ENCODE results near the gene SORD. TPM values are rescaled to one million over a fixed set of nuclear protein-coding genes. Genes with fewer than 3 reads are reported as not detected.
"Not testable (repeated sequence)": the region's sequence is repeated elsewhere in the genome, so short reads cannot be mapped to it uniquely, and the experiment has no call there.

SORD gene
- total RNA-seq, 1 donor from 2014 or later, result 20.4 TPM

GRCh38 chr15:45021348-45021747 is 1.6 kb upstream of the SORD start:
- no peaks in the 10 kb centered on the region for H3K36me3 ChIP-seq
- H3K4me1 ChIP-seq, result peaks cover 18% of the 10 kb centered on the region
- no peak for DNase-seq (ENCODE audit: extremely low spot score in 2 of 2)
- TF ChIP-seq CTCF (IDR thresholded peaks at IDR 0.05) (no peak), POLR2AphosphoS5 (IDR thresholded peaks at IDR 0.05; ENCODE audit: insufficient read depth in 1 of 2, low read depth in 1 of 2) (peak in 1 of 2 donors; percentile 30)
- intact Hi-C loops (cut with DNase I), result no loop called here
- no peak overlapping the region for H3K4me3 ChIP-seq
- no peak overlapping the region for H3K27ac ChIP-seq
- no peaks in the 10 kb centered on the region for H3K27me3 ChIP-seq
- no peaks in the 10 kb centered on the region for H3K9me3 ChIP-seq

- Histone ChIP-seq H3K27ac (peak overlapping the region; percentile 66), H3K9me3 (no peaks in the 10 kb centered on the region), H3K4me3 (peak overlapping the region; percentile 76 to 77), H3K36me3 (no peaks in the 10 kb centered on the region), H3K27me3 (no peaks in the 10 kb centered on the region), H3K4me1 (peaks cover 18% of the 10 kb centered on the region)
- no peak for DNase-seq (ENCODE audit: extremely low spot score in 2 of 2)
- TF ChIP-seq POLR2AphosphoS5 (IDR thresholded peaks at IDR 0.05; ENCODE audit: insufficient read depth in 1 of 2, low read depth in 1 of 2), result no peak
- TF ChIP-seq POLR2A (IDR thresholded peaks at IDR 0.05), result no peak
- no peak for TF ChIP-seq CTCF (IDR thresholded peaks at IDR 0.05)
- intact Hi-C loops (cut with DNase I), result no loop called here
Measured at GRCh38 chr15:45023659-45024225, 747 bp downstream of the SORD start.

GRCh38 chr15:45024649-45025048 is 1.7 kb downstream of the SORD start:
- H3K36me3 ChIP-seq; H3K27me3 ChIP-seq; H3K27ac ChIP-seq; H3K9me3 ChIP-seq; H3K4me3 ChIP-seq; DNase-seq (ENCODE audit: extremely low spot score in 2 of 2); intact Hi-C loops (cut with DNase I): not testable (repeated sequence)
- peaks cover 18% of the 10 kb centered on the region for H3K4me1 ChIP-seq

- intact Hi-C loops (cut with DNase I), result not testable (repeated sequence)
- H3K4me1 ChIP-seq, result peaks cover 18% of the 10 kb centered on the region
Measured at GRCh38 chr15:45025627-45026026, 2.6 kb downstream of the SORD start.

GRCh38 chr15:45026651-45027190 is 3.7 kb downstream of the SORD start:
- Histone ChIP-seq H3K4me1 (peaks cover 18% of the 10 kb centered on the region), H3K27ac (no peak overlapping the region), H3K27me3 (no peaks in the 10 kb centered on the region), H3K9me3 (no peaks in the 10 kb centered on the region), H3K4me3 (no peak overlapping the region), H3K36me3 (no peaks in the 10 kb centered on the region)
- intact Hi-C loops (cut with DNase I), result no loop called here
- DNase-seq (ENCODE audit: extremely low spot score in 2 of 2), result no peak
- TF ChIP-seq POLR2AphosphoS5 (IDR thresholded peaks at IDR 0.05; ENCODE audit: insufficient read depth in 1 of 2, low read depth in 1 of 2) (no peak), CTCF (IDR thresholded peaks at IDR 0.05) (no peak), POLR2A (IDR thresholded peaks at IDR 0.05) (no peak)

More at GRCh38 chr15:45025627-45026026, 2.6 kb downstream of the SORD start:
- H3K9me3 ChIP-seq; H3K4me3 ChIP-seq; H3K36me3 ChIP-seq; DNase-seq (ENCODE audit: extremely low spot score in 2 of 2); H3K27me3 ChIP-seq; H3K27ac ChIP-seq: not testable (repeated sequence)

GRCh38 chr15:45027220-45027619 is 4.2 kb downstream of the SORD start:
- no peak for DNase-seq (ENCODE audit: extremely low spot score in 2 of 2)
- Histone ChIP-seq H3K4me1 (peaks cover 15% of the 10 kb centered on the region), H3K27me3 (no peaks in the 10 kb centered on the region), H3K9me3 (no peaks in the 10 kb centered on the region), H3K36me3 (no peaks in the 10 kb centered on the region), H3K4me3 (no peak overlapping the region), H3K27ac (no peak overlapping the region)
- TF ChIP-seq POLR2A (IDR thresholded peaks at IDR 0.05), result no peak
- TF ChIP-seq CTCF (IDR thresholded peaks at IDR 0.05), result no peak
- TF ChIP-seq POLR2AphosphoS5 (IDR thresholded peaks at IDR 0.05; ENCODE audit: insufficient read depth in 1 of 2, low read depth in 1 of 2), result no peak
- intact Hi-C loops (cut with DNase I), result no loop called here

Measured in vagina (tissue), 2 donors.